ENCODE data around the gene KIN.

The KIN gene

GRCh38 chr10:7744307-7744706, 43.5 kb downstream of the KIN start:
- Histone ChIP-seq H3K4me2 (ENCODE audit: low read length) (no peak overlapping the region), H3K27me3 (ENCODE audit: control insufficient read depth, low read length) (no peaks in the 10 kb centered on the region), H3K27ac (ENCODE audit: low read depth, low read length) (no peak overlapping the region), H3K79me2 (ENCODE audit: control insufficient read depth, low read length) (no peaks in the 10 kb centered on the region), H4K20me1 (ENCODE audit: control insufficient read depth, insufficient read depth, low read depth, low read length) (no peaks in the 10 kb centered on the region), H3K4me3 (ENCODE audit: low read length) (no peak overlapping the region), H3K9me3 (ENCODE audit: control insufficient read depth, insufficient read depth, low read length) (no peaks in the 10 kb centered on the region), H3K9me2 (replicated peaks; ENCODE audit: control insufficient read depth, low read length) (no peaks in the 10 kb centered on the region), H3K4me1 (ENCODE audit: control insufficient read depth, low read length) (no peaks in the 10 kb centered on the region), H3K36me3 (ENCODE audit: control insufficient read depth, low read length) (no peaks in the 10 kb centered on the region), H3F3A (ENCODE audit: control insufficient read depth, insufficient read depth) (no peaks in the 10 kb centered on the region)
- TF ChIP-seq EZH2phosphoT487 (IDR thresholded peaks at IDR 0.05; ENCODE audit: borderline replicate concordance, low read length): no peak
- no peak for TF ChIP-seq CTCF (IDR thresholded peaks at IDR 0.05; ENCODE audit: low read depth, low read length, poor library complexity, severe bottlenecking)

GRCh38 chr10:7738536-7739407, 49.0 kb downstream of the KIN start:
- no peak for TF ChIP-seq CTCF (IDR thresholded peaks at IDR 0.05; ENCODE audit: low read depth, low read length, poor library complexity, severe bottlenecking)
- TF ChIP-seq EZH2phosphoT487 (IDR thresholded peaks at IDR 0.05; ENCODE audit: borderline replicate concordance, low read length): no peak
- no peaks in the 10 kb centered on the region for H4K20me1 ChIP-seq (ENCODE audit: control insufficient read depth, insufficient read depth, low read depth, low read length)

DNA sequence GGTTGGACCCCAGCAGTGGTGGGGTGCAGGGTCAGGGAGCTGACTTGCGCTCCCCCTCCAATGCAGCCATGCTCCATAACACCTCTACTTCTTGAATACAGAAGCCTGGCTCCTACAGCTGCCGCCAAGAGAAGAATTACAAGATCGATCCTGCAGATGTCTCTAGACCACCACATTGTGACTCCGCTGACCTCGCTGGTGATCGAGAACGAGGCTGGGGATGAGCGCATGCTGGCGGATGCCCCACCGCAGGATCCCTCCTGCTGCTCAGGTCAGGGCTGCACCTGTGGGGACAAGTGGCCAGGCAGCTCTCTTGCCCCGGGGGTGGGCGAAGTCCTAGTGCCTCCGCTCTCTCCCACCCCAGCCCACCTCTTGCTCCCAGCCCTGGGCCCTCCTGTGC, 53.0 kb downstream of the KIN start:
- H4K20me1 ChIP-seq (ENCODE audit: control insufficient read depth, insufficient read depth, low read depth, low read length): no peaks in the 10 kb centered on the region
- H3K4me3 ChIP-seq (ENCODE audit: low read length): no peak overlapping the region
- no peak overlapping the region for H3K27ac ChIP-seq (ENCODE audit: low read depth, low read length)
- H3K4me2 ChIP-seq (ENCODE audit: low read length): no peak overlapping the region
- H3K36me3 ChIP-seq (ENCODE audit: control insufficient read depth, low read length): no peaks in the 10 kb centered on the region
- H3K79me2 ChIP-seq (ENCODE audit: control insufficient read depth, low read length): no peaks in the 10 kb centered on the region
- TF ChIP-seq EZH2phosphoT487 (IDR thresholded peaks at IDR 0.05; ENCODE audit: borderline replicate concordance, low read length) (no peak), CTCF (IDR thresholded peaks at IDR 0.05; ENCODE audit: low read depth, low read length, poor library complexity, severe bottlenecking) (no peak)
- no peaks in the 10 kb centered on the region for H3K27me3 ChIP-seq (ENCODE audit: control insufficient read depth, low read length)
- no peaks in the 10 kb centered on the region for H3F3A ChIP-seq (ENCODE audit: control insufficient read depth, insufficient read depth)
- H3K4me1 ChIP-seq (ENCODE audit: control insufficient read depth, low read length): no peaks in the 10 kb centered on the region
- H3K9me3 ChIP-seq (ENCODE audit: control insufficient read depth, insufficient read depth, low read length): no peaks in the 10 kb centered on the region
- no peaks in the 10 kb centered on the region for H3K9me2 ChIP-seq (replicated peaks; ENCODE audit: control insufficient read depth, low read length)

More at GRCh38 chr10:7738536-7739407, 49.0 kb downstream of the KIN start:
- Histone ChIP-seq H3K27ac (ENCODE audit: low read depth, low read length) (no peak overlapping the region), H3K4me3 (ENCODE audit: low read length) (no peak overlapping the region), H3K79me2 (ENCODE audit: control insufficient read depth, low read length) (no peaks in the 10 kb centered on the region), H3K4me1 (ENCODE audit: control insufficient read depth, low read length) (no peaks in the 10 kb centered on the region), H3K36me3 (ENCODE audit: control insufficient read depth, low read length) (no peaks in the 10 kb centered on the region), H3K9me3 (ENCODE audit: control insufficient read depth, insufficient read depth, low read length) (no peaks in the 10 kb centered on the region), H3K4me2 (ENCODE audit: low read length) (no peak overlapping the region), H3K27me3 (ENCODE audit: control insufficient read depth, low read length) (no peaks in the 10 kb centered on the region), H3F3A (ENCODE audit: control insufficient read depth, insufficient read depth) (no peaks in the 10 kb centered on the region), H3K9me2 (replicated peaks; ENCODE audit: control insufficient read depth, low read length) (no peaks in the 10 kb centered on the region)

Measured in DOHH2 (cell line).